HG03175 (cell line): Measurements from ENCODE around the gene USP34.
"Not testable (repeated sequence)": the region's sequence is repeated elsewhere in the genome, so short reads cannot be mapped to it uniquely, and the experiment has no call there.

ENCODE experiments used
- ATAC-seq: cut with Tn5 transposase; IDR thresholded peaks from one replicate; pipeline ENCODE4 v1.9.1; 2021; ENCODE audit warnings: mild to moderate bottlenecking, moderate library complexity; ENCODE audit not compliant: unreplicated experiment

USP34 gene

GRCh38 chr2:61165946-61166345 is 304.9 kb downstream of the USP34 start:
- no peak for ATAC-seq

GRCh38 chr2:61165082-61165481 is 305.8 kb downstream of the USP34 start:
- not testable (repeated sequence) for ATAC-seq

DNA sequence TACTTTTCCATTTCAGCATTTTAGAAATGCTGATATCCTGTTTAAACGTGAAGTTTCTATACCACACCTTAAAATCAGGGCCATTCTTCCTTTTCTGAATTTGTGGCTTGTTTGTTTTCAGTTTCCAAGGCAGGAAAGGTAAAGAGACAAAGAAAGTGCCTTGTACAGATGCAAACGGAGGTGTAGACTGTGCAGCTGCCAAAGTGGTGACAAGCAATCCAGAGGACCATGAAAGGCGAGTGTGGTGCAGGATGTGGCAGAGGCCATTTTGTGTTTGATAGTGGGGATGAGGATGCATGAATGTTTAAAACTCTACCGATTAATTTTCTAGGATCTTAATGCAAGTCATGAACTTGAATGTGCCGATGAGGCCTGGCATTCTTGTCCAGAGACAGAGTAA is 308.2 kb downstream of the USP34 start:
- ATAC-seq: no peak

DNA sequence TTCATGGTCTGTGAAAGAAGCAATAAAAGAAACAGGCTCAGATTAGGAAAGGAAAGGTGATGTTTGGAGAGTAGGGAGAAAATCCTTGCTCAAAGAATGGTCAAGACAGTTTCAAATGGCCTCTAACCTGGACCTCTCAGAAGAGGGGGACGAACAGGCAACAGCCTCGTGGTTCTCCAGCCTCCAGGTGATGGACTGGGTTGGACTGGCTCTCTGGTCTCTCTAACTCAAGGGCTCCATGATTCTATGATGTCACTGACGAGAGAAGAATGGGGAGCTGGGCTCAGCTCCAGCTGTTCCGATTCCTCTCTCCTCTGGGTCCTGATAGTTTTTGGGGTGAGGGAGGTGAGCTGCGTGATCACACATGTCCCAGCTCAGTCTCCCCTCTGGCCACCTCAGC is 309.0 kb downstream of the USP34 start, which contains the start of gene C2orf74:
TSS of gene C2orf74 (plus strand) at position 301 of the 400 bp plus-strand sequence. CDS start 327 bp downstream, outside the sequence.
- ATAC-seq: no peak

DNA sequence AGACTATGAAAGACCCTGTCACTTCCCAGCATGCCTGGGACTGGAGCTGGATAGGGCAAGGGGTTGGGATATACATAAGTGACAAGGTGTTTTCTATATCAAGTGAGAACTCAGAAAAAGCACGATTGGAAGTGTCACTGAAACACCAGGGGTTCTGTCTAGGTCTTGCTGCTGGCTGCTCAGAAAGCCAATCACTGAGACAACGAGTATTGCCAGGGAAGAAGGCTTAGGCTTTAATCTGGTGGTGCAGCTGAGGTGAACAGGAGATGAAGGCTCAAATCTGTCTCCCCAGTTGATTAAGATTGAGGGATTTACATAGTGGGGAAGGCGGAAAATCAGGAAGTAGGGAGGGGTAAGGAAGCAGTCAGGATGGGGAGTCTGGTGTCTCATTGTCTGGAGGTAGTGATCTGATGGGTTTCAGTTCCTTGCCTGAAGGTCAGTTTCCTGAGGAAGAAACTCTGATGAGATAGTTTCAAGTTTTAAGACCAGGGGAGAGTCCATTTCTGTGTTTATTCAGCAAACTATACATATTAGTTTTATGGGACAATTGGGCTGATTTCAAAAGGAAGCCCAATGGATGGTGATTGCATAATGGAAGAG is 312.4 kb downstream of the USP34 start:
- ATAC-seq: no peak

GRCh38 chr2:61157371-61158003 is 313.4 kb downstream of the USP34 start:
- no peak for ATAC-seq

GRCh38 chr2:61151436-61151835 is 319.5 kb downstream of the USP34 start:
- ATAC-seq: no peak

DNA sequence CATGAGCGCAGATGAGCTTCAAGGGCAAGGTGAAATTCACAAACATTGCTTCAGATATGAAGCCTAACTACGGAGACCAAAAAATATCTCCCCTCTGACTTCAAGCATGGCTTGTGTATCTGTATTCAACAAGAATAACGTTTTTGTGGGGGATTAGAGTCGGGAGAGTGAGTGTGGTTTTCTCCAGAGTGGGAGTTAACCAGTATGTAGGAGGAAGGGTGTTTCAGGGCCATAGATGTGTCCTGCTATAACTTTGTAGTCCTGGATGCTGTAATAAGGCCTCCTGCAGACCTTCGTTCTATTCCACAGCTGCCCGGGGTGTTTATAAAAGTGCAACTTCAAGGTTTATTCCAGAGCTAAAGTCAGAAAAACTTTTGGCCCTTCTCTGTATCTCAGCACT is 321.8 kb downstream of the USP34 start:
- ATAC-seq: no peak

- ATAC-seq: not testable (repeated sequence)
Measured at GRCh38 chr2:61148091-61148490, 322.8 kb downstream of the USP34 start.

DNA sequence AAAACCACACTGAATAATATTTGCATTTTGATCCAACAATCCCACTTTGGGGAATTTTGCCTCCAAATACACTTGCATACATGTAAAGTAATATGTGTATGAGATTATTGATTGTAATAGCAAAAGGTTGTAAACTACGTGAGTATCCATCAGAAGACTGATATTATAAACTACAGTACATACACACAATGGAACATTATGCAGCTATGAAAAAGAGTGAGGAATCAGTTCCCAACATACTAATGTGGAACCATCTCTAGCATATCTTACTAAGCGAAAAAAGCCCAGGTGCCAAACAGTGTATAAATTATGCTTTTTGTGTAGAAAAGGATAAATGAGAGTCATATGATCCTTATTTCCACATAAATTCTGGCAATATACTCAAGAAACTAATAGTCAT is 324.9 kb downstream of the USP34 start:
- ATAC-seq: no peak

DNA sequence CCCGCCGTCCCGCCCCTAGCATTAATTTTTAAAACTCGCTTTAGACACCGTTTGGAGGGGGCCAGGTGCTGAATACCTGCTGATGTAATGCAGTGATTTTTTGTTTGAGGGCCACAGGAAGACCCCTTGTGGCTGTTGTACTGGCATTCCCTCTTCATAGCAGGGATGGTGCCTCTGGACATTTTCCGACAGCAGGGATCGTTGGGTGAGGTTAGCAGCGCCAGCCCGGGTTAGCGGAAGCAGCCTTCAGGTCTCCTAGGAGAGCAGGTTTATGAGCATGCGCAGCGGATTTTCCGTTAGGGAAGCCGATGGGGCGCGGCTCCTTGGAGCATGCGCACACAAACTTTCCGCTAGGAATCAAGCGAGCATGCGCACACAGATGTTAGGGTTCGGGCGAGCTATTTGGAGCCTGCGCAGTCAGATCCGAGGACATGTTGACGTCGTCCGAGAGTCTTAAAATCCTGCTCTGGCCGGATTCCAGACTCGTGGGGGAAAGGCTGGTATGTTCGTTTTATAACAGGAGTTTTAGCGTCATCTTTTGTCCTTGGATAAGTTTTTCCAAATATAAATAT is 326.1 kb downstream of the USP34 start:
- peak; percentile 91 for ATAC-seq

DNA sequence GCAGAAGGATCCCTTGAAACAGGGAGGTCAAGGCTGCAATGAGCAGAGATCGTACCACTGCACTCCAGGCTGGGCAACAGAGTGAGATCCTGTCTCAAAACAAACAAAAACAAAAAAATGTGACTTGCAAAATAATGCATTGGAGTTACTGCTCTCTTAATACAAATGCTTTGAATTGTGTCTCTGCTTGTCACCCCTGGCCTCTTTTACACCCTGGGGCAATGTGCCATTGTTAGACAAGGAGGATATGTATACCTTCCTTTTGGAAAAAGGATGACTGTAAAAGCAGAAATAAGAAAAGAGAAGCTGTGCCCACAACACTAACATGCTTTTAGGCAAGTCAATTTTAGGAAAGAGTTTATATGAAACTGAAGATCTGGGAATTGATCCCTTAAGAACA is 329.7 kb downstream of the USP34 start:
- no peak for ATAC-seq

DNA sequence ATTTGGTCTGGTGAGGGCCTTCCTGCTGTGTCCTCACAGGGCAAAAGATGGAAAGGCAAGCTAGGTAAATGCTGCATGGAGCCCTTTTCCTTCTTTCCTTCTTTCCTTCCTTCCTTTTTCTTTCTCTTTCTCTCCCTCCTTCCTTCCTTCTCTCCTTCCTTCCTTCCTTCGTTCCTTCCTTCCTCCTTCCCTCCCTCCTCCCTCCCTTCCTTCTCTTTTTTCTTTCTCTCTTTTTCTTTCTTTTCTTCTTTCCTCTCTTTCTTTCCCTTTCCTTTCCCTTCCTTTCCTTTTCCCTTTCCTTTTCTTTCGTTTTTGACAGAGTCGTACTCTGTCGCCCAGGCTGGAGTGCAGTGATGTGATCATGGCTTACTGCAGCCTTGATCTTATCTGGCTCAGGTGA is 332.0 kb downstream of the USP34 start:
- no peak for ATAC-seq
